H9 (cell line): ENCODE data around the gene GPR107. TPM values are rescaled to one million over a fixed set of nuclear protein-coding genes. Genes with fewer than 3 reads are reported as not detected.

Experiments used
- DNase-seq: peaks from one replicate; pipeline ENCODE4 v3.0.0-alpha.2; 2017
- H2AFZ ChIP-seq: one replicate; pipeline ENCODE4 v1.6.1; 2013; ENCODE audit warnings: mild to moderate bottlenecking, low read length, control low read depth, moderate library complexity
- H2AK5ac ChIP-seq: 2 replicates; pipeline ENCODE4 v1.6.1; 2013; ENCODE audit warnings: low read length, control low read depth, mixed read lengths; ENCODE audit not compliant: insufficient read length
- H2BK120ac ChIP-seq: one replicate; pipeline ENCODE4 v1.6.1; 2013; ENCODE audit warnings: low read depth, mild to moderate bottlenecking, low read length, control low read depth, inconsistent platforms; ENCODE audit not compliant: poor library complexity, severe bottlenecking
- H2BK12ac ChIP-seq: 2 replicates; pipeline ENCODE4 v1.6.1; 2013; ENCODE audit warnings: low read length, control low read depth, mixed read lengths, low read depth; ENCODE audit not compliant: insufficient read length
- H2BK15ac ChIP-seq: 2 replicates; pipeline ENCODE4 v1.6.1; 2013; ENCODE audit warnings: low read depth, low read length, control low read depth
- H2BK20ac ChIP-seq: one replicate; pipeline ENCODE4 v1.6.1; 2013; ENCODE audit warnings: low read depth, mild to moderate bottlenecking, low read length, control low read depth, inconsistent platforms; ENCODE audit not compliant: poor library complexity, severe bottlenecking
- H2BK5ac ChIP-seq: 2 replicates; pipeline ENCODE4 v1.6.1; 2013; ENCODE audit warnings: low read length, control low read depth, mixed read lengths; ENCODE audit not compliant: insufficient read length
- H3K14ac ChIP-seq: 2 replicates; pipeline ENCODE4 v1.6.1; 2013; ENCODE audit warnings: low read length, control low read depth; ENCODE audit not compliant: insufficient read depth
- H3K18ac ChIP-seq: 2 replicates; pipeline ENCODE4 v1.6.1; 2013; ENCODE audit warnings: low read depth, mild to moderate bottlenecking, mixed read lengths, low read length, control low read depth; ENCODE audit not compliant: insufficient read length
- H3K23ac ChIP-seq: 2 replicates; pipeline ENCODE4 v1.6.1; 2013; ENCODE audit warnings: low read length, control low read depth, mixed read lengths, low read depth; ENCODE audit not compliant: insufficient read length
- H3K23me2 ChIP-seq: 2 replicates; pipeline ENCODE4 v1.6.1; 2013; ENCODE audit warnings: low read depth, mild to moderate bottlenecking, mixed read lengths, low read length, control low read depth; ENCODE audit not compliant: insufficient read length, poor library complexity, severe bottlenecking
- H3K27ac ChIP-seq: 2 replicates; pipeline ENCODE4 v1.5.1; 2013; ENCODE audit warnings: low read length, control low read depth, mixed read lengths, low read depth; ENCODE audit not compliant: insufficient read length
- H3K27me3 ChIP-seq: 2 replicates; pipeline ENCODE4 v1.6.1; 2013; ENCODE audit warnings: low read length, control low read depth, inconsistent platforms; ENCODE audit not compliant: insufficient read depth
- H3K4ac ChIP-seq: 2 replicates; pipeline ENCODE4 v1.6.1; 2013; ENCODE audit warnings: low read depth, mild to moderate bottlenecking, control low read depth, inconsistent platforms, low read length, moderate library complexity
- H3K4me1 ChIP-seq: 2 replicates; pipeline ENCODE4 v1.6.1; 2013; ENCODE audit warnings: low read length, control low read depth, inconsistent platforms; ENCODE audit not compliant: insufficient read depth
- H3K4me2 ChIP-seq: 2 replicates; pipeline ENCODE4 v1.6.1; 2013; ENCODE audit warnings: low read length, control low read depth, mixed read lengths; ENCODE audit not compliant: insufficient read length, insufficient read depth
- H3K56ac ChIP-seq: 2 replicates; pipeline ENCODE4 v1.6.1; 2013; ENCODE audit warnings: low read depth, mild to moderate bottlenecking, mixed read lengths, low read length, control low read depth; ENCODE audit not compliant: insufficient read length
- H3K79me1 ChIP-seq: 2 replicates; pipeline ENCODE4 v1.6.1; 2013; ENCODE audit warnings: low read depth, mild to moderate bottlenecking, moderate library complexity, low read length, control low read depth, inconsistent platforms; ENCODE audit not compliant: insufficient read depth, poor library complexity, severe bottlenecking
- H3K79me2 ChIP-seq: 2 replicates; pipeline ENCODE4 v1.6.1; 2013; ENCODE audit warnings: low read length, control low read depth, inconsistent platforms; ENCODE audit not compliant: insufficient read depth
- H3K9ac ChIP-seq: 2 replicates; pipeline ENCODE4 v1.6.1; 2013; ENCODE audit warnings: low read length, control low read depth, mixed read lengths; ENCODE audit not compliant: insufficient read length; ENCODE audit errors: extremely low read depth
- H3K9me3 ChIP-seq: one replicate; pipeline ENCODE4 v1.6.1; 2013; ENCODE audit warnings: low read depth, low read length, inconsistent platforms; ENCODE audit not compliant: control insufficient read depth
- H3T11ph ChIP-seq: one replicate; pipeline ENCODE4 v1.6.1; 2013; ENCODE audit warnings: mild to moderate bottlenecking, low read length, control low read depth, inconsistent platforms
- H4K20me1 ChIP-seq: one replicate; pipeline ENCODE4 v1.6.1; 2013; ENCODE audit not compliant: control insufficient read depth, insufficient read length, insufficient read depth
- H4K5ac ChIP-seq: 2 replicates; pipeline ENCODE4 v1.6.1; 2013; ENCODE audit warnings: low read depth, mild to moderate bottlenecking, mixed read lengths, low read length, control low read depth; ENCODE audit not compliant: insufficient read length
- H4K8ac ChIP-seq: replicated peaks from 2 replicates; pipeline ENCODE4 v1.6.1; 2013; ENCODE audit warnings: low read length, control low read depth, mixed read lengths, low read depth; ENCODE audit not compliant: insufficient read length
- H4K91ac ChIP-seq: 2 replicates; pipeline ENCODE4 v1.6.1; 2013; ENCODE audit warnings: low read depth, mild to moderate bottlenecking, moderate library complexity, mixed read lengths, low read length, control low read depth; ENCODE audit not compliant: insufficient read length
- H3K27ac Mint-ChIP-seq, 3 experiments: 2 replicates in 2 of 3; 3 replicates in 1 of 3; pipeline ENCODE4 v1.8.0; 2020 to 2021; ENCODE audit warnings: mixed read lengths in 3 of 3, mild to moderate bottlenecking in 1 of 3, moderate library complexity in 1 of 3
- H3K27me3 Mint-ChIP-seq: 2 replicates; pipeline ENCODE4 v1.8.0; 2021; ENCODE audit warnings: low read depth, mild to moderate bottlenecking, moderate library complexity, mixed read lengths
- H3K36me3 Mint-ChIP-seq, 3 experiments: 2 replicates in 2 of 3; 3 replicates in 1 of 3; pipeline ENCODE4 v1.8.0; 2020 to 2021; ENCODE audit warnings: low read depth in 3 of 3, mixed read lengths in 3 of 3; ENCODE audit not compliant: insufficient read depth in 1 of 3
- H3K4me1 Mint-ChIP-seq, 2 experiments: 2 replicates each; pipeline ENCODE4 v1.8.0; 2020; ENCODE audit warnings: mixed read lengths in 2 of 2
- H3K4me3 Mint-ChIP-seq, 2 experiments: 2 replicates in 1 of 2; 3 replicates in 1 of 2; pipeline ENCODE4 v1.8.0; 2020 to 2021; ENCODE audit warnings: mild to moderate bottlenecking in 2 of 2, mixed read lengths in 2 of 2, moderate library complexity in 1 of 2
- H3K9me3 Mint-ChIP-seq, 2 experiments: 2 replicates in 1 of 2; 3 replicates in 1 of 2; pipeline ENCODE4 v1.8.0; 2020; ENCODE audit warnings: mild to moderate bottlenecking in 2 of 2, mixed read lengths in 2 of 2, moderate library complexity in 1 of 2
- WGBS: extraction: QIAGEN DNeasy Blood & Tissue Kit; methylation state at CpG from one replicate; pipeline ENCODE4 v1.1.7; 2013; ENCODE audit warnings: missing lambda C conversion rate, low lambda C conversion rate, mixed read lengths; ENCODE audit not compliant: insufficient read length; ENCODE audit errors: extremely low coverage; 5-methylcytosine and 5-hydroxymethylcytosine counted together
- total RNA-seq: library from RNA; stranded (reverse); gene quantifications from 2 replicates; pipeline ENCODE4 v1.2.1, GENCODE V29; 2021
- TF ChIP-seq, protein P1 (sequence below): fragments of 200-600 bp; sonication (generic); conservative IDR thresholded peaks from 3 replicates; pipeline ENCODE4 v1.8.0; 2021; ENCODE audit warnings: antibody characterized with exemption, mild to moderate bottlenecking

The GPR107 gene
- total RNA-seq, 1 experiment from 2014 or later, result 38.0 TPM

DNA sequence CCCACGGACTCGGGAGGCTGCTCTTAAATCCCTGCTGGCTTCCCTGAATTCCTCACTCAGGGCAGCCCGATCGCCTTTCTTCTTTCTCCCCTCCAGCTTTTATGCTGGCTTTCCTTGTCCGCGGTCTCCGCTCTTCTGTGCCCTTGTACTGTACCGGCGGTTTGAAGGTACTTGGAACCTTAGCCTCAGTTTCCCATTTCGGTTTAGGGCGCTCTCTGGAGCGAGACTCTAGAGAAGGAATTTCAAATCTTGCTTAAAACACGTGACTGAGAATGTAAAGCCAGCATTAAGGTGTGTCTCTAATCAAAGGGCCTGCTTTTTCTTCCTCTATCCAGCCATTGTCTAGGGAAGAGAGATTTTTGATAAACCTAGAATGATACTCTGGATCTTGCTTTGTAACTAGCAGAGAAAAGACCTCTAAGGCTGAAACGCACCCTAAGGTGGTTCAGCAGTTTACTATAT lies 650 bp downstream of the GPR107 start:
- H3K4me1 ChIP-seq, result no peaks in the 10 kb centered on the region; the same call in 1 of the 2 replicates
- H2BK12ac ChIP-seq, result no peak overlapping the region
- H2BK15ac ChIP-seq, result no peak overlapping the region
- no peak overlapping the region for H4K91ac ChIP-seq
- no peak overlapping the region for H4K5ac ChIP-seq
- peak overlapping the region; percentile 78 for H3K14ac ChIP-seq
- peaks cover 2% of the 10 kb centered on the region; the same call in 1 of the 2 replicates for H3K79me2 ChIP-seq
- DNase-seq, result no peak
- H3K27ac ChIP-seq, result no peak overlapping the region
- H3K4ac ChIP-seq, result no peak overlapping the region
- Mint-ChIP-seq H3K9me3 (no peaks in the 10 kb centered on the region), H3K4me3 (peak overlapping the region; percentile 91 to 94), H3K4me1 (peaks cover 9 to 13% of the 10 kb centered on the region in 2 experiments; a peak in 3 of 4 replicates), H3K27ac (peak overlapping the region; percentile 80 to 96 (median 93); a peak in 6 of 7 replicates), H3K36me3 (peaks cover 2 to 7% (median 6%) of the 10 kb centered on the region in 3 experiments; a peak in 4 of 7 replicates), H3K27me3 (no peaks in the 10 kb centered on the region)
- TF ChIP-seq, protein P1, sequence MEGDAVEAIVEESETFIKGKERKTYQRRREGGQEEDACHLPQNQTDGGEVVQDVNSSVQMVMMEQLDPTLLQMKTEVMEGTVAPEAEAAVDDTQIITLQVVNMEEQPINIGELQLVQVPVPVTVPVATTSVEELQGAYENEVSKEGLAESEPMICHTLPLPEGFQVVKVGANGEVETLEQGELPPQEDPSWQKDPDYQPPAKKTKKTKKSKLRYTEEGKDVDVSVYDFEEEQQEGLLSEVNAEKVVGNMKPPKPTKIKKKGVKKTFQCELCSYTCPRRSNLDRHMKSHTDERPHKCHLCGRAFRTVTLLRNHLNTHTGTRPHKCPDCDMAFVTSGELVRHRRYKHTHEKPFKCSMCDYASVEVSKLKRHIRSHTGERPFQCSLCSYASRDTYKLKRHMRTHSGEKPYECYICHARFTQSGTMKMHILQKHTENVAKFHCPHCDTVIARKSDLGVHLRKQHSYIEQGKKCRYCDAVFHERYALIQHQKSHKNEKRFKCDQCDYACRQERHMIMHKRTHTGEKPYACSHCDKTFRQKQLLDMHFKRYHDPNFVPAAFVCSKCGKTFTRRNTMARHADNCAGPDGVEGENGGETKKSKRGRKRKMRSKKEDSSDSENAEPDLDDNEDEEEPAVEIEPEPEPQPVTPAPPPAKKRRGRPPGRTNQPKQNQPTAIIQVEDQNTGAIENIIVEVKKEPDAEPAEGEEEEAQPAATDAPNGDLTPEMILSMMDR, result no peak
- H3K27me3 ChIP-seq, result no peaks in the 10 kb centered on the region
- H2BK5ac ChIP-seq, result no peak overlapping the region
- no peak overlapping the region for H2BK20ac ChIP-seq
- no CpG with 5 or more reads among the region's 14 CpGs for WGBS
- H2AK5ac ChIP-seq, result no peak overlapping the region
- no peak overlapping the region for H4K8ac ChIP-seq
- no peak overlapping the region for H3K23ac ChIP-seq
- H3T11ph ChIP-seq, result no peak overlapping the region
- no peak overlapping the region for H2BK120ac ChIP-seq
- no peak overlapping the region for H3K56ac ChIP-seq
- H4K20me1 ChIP-seq, result no peaks in the 10 kb centered on the region
- no peaks in the 10 kb centered on the region for H3K9me3 ChIP-seq
- H3K18ac ChIP-seq, result peak overlapping the region; percentile 36
- no peak overlapping the region for H2AFZ ChIP-seq
- H3K4me2 ChIP-seq, result peak overlapping the region; percentile 96
- H3K79me1 ChIP-seq, result no peaks in the 10 kb centered on the region
- H3K9ac ChIP-seq, result peak overlapping the region; percentile 69
- peaks cover 9% of the 10 kb centered on the region for H3K23me2 ChIP-seq
